ENCODE results near the gene AMMECR1L.

DNA sequence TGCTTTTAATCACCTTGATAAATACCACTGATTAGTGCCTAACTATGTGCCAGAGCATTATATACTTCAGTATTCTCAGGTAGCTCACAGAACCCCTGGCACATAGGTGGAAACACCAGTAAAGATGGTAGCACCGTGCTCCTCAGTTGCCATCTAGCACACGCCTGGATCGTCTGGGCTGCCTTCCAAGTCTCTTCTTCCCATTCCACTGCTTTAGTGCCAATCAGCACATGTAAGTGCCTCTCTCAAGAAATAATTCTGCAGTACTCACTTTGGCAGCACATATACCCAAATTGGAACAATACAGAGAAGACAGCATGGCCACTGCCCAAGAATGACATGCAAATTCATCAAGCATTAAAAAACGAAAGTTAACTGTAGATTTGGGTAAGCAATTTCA is 40.8 kb downstream of the AMMECR1L start:
- TF ChIP-seq, protein P1, sequence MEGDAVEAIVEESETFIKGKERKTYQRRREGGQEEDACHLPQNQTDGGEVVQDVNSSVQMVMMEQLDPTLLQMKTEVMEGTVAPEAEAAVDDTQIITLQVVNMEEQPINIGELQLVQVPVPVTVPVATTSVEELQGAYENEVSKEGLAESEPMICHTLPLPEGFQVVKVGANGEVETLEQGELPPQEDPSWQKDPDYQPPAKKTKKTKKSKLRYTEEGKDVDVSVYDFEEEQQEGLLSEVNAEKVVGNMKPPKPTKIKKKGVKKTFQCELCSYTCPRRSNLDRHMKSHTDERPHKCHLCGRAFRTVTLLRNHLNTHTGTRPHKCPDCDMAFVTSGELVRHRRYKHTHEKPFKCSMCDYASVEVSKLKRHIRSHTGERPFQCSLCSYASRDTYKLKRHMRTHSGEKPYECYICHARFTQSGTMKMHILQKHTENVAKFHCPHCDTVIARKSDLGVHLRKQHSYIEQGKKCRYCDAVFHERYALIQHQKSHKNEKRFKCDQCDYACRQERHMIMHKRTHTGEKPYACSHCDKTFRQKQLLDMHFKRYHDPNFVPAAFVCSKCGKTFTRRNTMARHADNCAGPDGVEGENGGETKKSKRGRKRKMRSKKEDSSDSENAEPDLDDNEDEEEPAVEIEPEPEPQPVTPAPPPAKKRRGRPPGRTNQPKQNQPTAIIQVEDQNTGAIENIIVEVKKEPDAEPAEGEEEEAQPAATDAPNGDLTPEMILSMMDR (IDR thresholded peaks at IDR 0.05) = no peak
- TF ChIP-seq EP300 (IDR thresholded peaks at IDR 0.05) = no peak
- TF ChIP-seq POLR2AphosphoS2 (conservative IDR thresholded peaks at IDR 0.05; ENCODE audit: low read length) = no peak
- no peak for TF ChIP-seq RAD21 (conservative IDR thresholded peaks at IDR 0.05 in 1 of 2, IDR thresholded peaks at IDR 0.05 in 1 of 2)
- no peak for TF ChIP-seq BHLHE40 (IDR thresholded peaks at IDR 0.05; ENCODE audit: low read depth, low read length)
- no peak for TF ChIP-seq NFE2L2 (conservative IDR thresholded peaks at IDR 0.05; ENCODE audit: low read length)
- no peak for TF ChIP-seq POLR2A (IDR thresholded peaks at IDR 0.05; ENCODE audit: low read length)
- TF ChIP-seq, protein P2, sequence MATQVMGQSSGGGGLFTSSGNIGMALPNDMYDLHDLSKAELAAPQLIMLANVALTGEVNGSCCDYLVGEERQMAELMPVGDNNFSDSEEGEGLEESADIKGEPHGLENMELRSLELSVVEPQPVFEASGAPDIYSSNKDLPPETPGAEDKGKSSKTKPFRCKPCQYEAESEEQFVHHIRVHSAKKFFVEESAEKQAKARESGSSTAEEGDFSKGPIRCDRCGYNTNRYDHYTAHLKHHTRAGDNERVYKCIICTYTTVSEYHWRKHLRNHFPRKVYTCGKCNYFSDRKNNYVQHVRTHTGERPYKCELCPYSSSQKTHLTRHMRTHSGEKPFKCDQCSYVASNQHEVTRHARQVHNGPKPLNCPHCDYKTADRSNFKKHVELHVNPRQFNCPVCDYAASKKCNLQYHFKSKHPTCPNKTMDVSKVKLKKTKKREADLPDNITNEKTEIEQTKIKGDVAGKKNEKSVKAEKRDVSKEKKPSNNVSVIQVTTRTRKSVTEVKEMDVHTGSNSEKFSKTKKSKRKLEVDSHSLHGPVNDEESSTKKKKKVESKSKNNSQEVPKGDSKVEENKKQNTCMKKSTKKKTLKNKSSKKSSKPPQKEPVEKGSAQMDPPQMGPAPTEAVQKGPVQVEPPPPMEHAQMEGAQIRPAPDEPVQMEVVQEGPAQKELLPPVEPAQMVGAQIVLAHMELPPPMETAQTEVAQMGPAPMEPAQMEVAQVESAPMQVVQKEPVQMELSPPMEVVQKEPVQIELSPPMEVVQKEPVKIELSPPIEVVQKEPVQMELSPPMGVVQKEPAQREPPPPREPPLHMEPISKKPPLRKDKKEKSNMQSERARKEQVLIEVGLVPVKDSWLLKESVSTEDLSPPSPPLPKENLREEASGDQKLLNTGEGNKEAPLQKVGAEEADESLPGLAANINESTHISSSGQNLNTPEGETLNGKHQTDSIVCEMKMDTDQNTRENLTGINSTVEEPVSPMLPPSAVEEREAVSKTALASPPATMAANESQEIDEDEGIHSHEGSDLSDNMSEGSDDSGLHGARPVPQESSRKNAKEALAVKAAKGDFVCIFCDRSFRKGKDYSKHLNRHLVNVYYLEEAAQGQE (IDR thresholded peaks at IDR 0.05) = no peak
- no peak for TF ChIP-seq EHMT2 (IDR thresholded peaks at IDR 0.05; ENCODE audit: low read depth)
- TF ChIP-seq RARB (CRISPR knock-in tag; IDR thresholded peaks at IDR 0.05) = no peak
- no peak for TF ChIP-seq ZNF302 (CRISPR knock-in tag; IDR thresholded peaks at IDR 0.05)
- TF ChIP-seq, protein P3, sequence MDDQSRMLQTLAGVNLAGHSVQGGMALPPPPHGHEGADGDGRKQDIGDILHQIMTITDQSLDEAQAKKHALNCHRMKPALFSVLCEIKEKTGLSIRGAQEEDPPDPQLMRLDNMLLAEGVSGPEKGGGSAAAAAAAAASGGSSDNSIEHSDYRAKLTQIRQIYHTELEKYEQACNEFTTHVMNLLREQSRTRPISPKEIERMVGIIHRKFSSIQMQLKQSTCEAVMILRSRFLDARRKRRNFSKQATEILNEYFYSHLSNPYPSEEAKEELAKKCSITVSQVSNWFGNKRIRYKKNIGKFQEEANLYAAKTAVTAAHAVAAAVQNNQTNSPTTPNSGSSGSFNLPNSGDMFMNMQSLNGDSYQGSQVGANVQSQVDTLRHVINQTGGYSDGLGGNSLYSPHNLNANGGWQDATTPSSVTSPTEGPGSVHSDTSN (IDR thresholded peaks at IDR 0.05) = no peak
